Parathyroid adenoma (tissue), 2 donors: ENCODE data around the gene IMPA2.

Source experiments
- H2AFZ ChIP-seq: fragments of 300-600 bp; sonication (generic); one replicate; pipeline ENCODE4 v1.7.0; 2017; ENCODE audit warnings: antibody characterized with exemption, mild to moderate bottlenecking
- H3K27ac ChIP-seq: fragments of 300-600 bp; sonication (generic); one replicate; pipeline ENCODE4 v1.7.0; 2017
- H3K27me3 ChIP-seq: fragments of 300-600 bp; sonication (generic); one replicate; pipeline ENCODE4 v1.7.0; 2017; ENCODE audit warnings: low read length; ENCODE audit not compliant: control insufficient read depth, insufficient read depth
- H3K36me3 ChIP-seq: fragments of 300-600 bp; sonication (generic); one replicate; pipeline ENCODE4 v1.7.0; 2017; ENCODE audit warnings: low read length; ENCODE audit not compliant: control insufficient read depth, insufficient read depth
- H3K4me1 ChIP-seq: fragments of 300-600 bp; sonication (generic); one replicate; pipeline ENCODE4 v1.7.0; 2017; ENCODE audit warnings: control low read depth
- H3K4me2 ChIP-seq: fragments of 300-600 bp; sonication (generic); one replicate; pipeline ENCODE4 v1.7.0; 2017; ENCODE audit warnings: low read length
- H3K4me3 ChIP-seq: fragments of 300-600 bp; sonication (generic); one replicate; pipeline ENCODE4 v1.7.0; 2017; ENCODE audit warnings: low read depth, low read length
- H3K79me2 ChIP-seq: fragments of 300-600 bp; sonication (generic); one replicate; pipeline ENCODE4 v1.7.0; 2017; ENCODE audit warnings: control low read depth
- H3K9ac ChIP-seq: fragments of 300-600 bp; sonication (generic); one replicate; pipeline ENCODE4 v1.7.0; 2017; ENCODE audit warnings: mild to moderate bottlenecking
- H3K9me3 ChIP-seq: fragments of 300-600 bp; sonication (generic); one replicate; pipeline ENCODE4 v1.7.0; 2017; ENCODE audit warnings: low read length; ENCODE audit not compliant: control insufficient read depth
- TF ChIP-seq, protein P1 (sequence below): fragments of 300-600 bp; sonication (generic); IDR thresholded peaks from one replicate; pipeline ENCODE4 v1.7.0; 2017; ENCODE audit warnings: antibody characterized with exemption, mild to moderate bottlenecking
- donor health status: primary hyperparathyroidism.

The IMPA2 gene

DNA sequence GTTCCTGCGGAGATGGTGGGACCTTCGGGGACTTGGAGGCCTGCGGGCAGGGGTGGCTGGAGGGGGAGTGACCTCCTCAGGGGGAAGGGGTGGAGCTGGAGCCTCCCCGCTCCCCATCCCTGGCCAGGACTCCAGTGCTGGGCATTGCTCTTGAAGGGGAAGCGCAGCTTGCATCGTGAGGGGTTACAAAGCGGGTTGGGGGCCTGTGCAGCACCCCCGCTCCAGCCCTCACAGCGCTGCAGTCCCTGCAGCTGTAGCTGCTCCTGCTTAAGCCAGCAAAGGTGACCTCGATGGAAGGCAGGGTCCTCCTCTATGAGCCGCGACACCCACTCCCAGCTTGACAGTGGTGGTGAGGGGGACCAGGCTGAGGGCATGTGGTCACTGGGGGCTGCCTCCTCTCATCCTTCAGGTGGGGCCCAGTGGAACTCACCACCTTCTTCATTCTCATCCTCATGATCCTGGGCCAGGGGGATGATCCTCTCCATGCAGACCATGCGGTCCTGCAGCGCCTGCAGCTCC is 75.6 kb downstream of the IMPA2 start:
- no peaks in the 10 kb centered on the region for H3K79me2 ChIP-seq
- no peak overlapping the region for H3K4me3 ChIP-seq
- no peak overlapping the region for H3K27ac ChIP-seq
- no peaks in the 10 kb centered on the region for H3K27me3 ChIP-seq
- no peak overlapping the region for H2AFZ ChIP-seq
- TF ChIP-seq, protein P1, sequence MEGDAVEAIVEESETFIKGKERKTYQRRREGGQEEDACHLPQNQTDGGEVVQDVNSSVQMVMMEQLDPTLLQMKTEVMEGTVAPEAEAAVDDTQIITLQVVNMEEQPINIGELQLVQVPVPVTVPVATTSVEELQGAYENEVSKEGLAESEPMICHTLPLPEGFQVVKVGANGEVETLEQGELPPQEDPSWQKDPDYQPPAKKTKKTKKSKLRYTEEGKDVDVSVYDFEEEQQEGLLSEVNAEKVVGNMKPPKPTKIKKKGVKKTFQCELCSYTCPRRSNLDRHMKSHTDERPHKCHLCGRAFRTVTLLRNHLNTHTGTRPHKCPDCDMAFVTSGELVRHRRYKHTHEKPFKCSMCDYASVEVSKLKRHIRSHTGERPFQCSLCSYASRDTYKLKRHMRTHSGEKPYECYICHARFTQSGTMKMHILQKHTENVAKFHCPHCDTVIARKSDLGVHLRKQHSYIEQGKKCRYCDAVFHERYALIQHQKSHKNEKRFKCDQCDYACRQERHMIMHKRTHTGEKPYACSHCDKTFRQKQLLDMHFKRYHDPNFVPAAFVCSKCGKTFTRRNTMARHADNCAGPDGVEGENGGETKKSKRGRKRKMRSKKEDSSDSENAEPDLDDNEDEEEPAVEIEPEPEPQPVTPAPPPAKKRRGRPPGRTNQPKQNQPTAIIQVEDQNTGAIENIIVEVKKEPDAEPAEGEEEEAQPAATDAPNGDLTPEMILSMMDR: no peak
- H3K36me3 ChIP-seq: no peaks in the 10 kb centered on the region
- H3K9me3 ChIP-seq: no peaks in the 10 kb centered on the region
- no peak overlapping the region for H3K9ac ChIP-seq
- no peaks in the 10 kb centered on the region for H3K4me1 ChIP-seq
- no peak overlapping the region for H3K4me2 ChIP-seq

DNA sequence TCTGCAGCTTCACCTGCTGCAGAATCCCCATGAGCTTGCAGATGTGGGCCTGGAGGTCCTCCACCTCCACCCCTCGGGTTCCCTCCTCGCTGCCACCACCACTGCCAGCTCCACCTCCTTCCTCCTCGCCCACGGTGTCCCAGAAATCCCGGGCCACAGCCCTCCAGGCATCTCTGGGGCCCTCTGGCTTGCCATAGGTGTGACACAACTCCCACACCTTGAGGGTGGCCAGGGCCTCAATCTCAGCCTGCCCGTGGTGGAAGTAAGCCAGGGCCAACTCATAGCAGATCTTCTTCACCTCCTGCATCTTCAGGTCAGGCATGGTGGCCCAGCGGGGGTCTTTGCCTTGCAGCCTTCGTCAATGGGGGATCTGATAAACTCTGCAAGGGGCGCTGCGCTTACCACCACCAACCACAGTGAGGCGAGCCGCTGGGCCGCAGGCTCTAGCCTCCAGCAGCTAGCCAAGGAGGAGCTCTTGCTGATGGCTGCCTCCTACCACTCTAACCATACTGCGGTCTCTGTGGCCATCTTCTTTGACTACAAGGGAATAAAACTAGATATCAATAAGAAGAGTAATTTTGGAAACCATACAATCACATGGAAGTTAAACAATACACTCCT is 76.2 kb downstream of the IMPA2 start:
- Histone ChIP-seq H3K79me2 (no peaks in the 10 kb centered on the region), H3K4me1 (no peaks in the 10 kb centered on the region), H3K4me3 (no peak overlapping the region)

DNA sequence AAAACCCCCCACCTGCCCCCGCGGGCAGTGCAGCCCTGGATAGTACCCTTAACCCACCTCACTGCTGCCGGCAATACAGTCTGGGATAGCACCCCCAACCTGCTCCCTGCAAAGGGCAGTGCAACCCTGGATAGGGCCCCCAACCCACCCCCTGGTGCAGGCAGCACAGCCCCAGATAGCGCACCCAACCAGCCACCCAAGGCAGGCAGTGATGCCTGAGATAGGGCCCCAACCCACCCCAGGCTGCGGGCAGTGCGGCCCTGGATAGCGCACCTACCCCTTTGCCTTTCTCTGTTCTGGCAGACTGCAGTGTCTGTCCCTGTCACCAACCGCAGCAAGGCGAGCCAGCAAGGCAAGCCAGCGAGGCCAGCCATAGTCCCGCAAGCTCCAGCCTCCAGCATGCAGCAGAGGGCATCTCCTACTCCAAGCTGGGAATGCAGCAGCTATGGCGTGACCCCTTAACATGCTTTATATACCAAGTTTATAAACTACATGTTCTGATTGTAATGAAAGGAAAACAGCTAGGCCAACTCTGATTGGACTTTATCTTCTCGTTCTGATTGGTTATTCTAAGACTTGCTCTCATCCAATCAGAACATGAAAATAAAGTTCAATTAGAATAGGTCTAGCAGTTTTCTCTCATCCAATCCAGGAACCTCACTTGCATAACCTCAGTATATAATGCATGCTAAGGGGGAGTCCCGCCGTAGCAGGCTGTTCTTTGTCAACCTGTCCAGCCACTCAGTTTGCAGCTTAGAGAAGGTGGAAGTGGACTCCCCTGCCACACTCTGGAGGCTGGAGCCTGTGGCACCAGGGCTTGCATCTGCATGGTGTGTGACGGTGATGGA is 78.3 kb downstream of the IMPA2 start:
- TF ChIP-seq, protein P1: no peak
- H3K9ac ChIP-seq: no peak overlapping the region

More for the DNA sequence above, 76.2 kb downstream of the IMPA2 start:
- no peak overlapping the region for H2AFZ ChIP-seq
- H3K9ac ChIP-seq: no peak overlapping the region
- no peaks in the 10 kb centered on the region for H3K9me3 ChIP-seq
- TF ChIP-seq, protein P1: no peak
- H3K27ac ChIP-seq: no peak overlapping the region
- no peak overlapping the region for H3K4me2 ChIP-seq
- H3K36me3 ChIP-seq: no peaks in the 10 kb centered on the region
- no peaks in the 10 kb centered on the region for H3K27me3 ChIP-seq

DNA sequence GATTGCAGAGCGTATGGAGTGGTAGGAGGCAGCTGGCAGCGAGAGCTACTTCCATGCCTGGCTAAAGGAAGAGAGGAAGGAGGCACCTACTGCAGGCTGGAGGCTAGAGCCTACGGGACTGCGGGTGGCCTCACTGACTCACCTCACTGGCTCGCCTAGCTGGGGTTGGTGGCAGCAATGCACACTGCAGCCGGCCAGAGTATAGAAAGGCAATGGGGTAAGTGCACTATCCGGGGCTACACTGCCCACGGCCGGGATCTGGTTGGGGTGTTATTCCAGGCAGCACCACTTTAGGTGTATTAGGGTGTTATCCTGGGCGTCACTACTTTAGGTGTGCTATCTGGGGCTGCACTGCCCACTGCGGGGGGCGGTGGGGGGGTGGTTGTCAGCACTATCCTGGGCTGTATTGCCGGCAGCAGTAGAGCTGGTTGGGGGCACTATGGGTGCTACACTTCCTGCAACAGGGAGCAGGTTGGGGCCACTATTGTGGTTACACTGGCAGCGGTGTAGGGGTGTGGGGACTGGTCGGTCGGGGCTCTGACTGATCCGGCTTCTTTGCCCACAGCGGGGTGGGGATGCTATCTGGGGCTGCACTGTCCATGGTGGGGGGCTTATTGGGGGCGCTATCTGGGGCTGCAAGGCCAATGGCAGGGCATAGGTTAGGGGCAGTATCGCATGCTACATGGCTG is 79.0 kb downstream of the IMPA2 start:
- no peak overlapping the region for H2AFZ ChIP-seq
- H3K27ac ChIP-seq: no peak overlapping the region
- no peak overlapping the region for H3K4me2 ChIP-seq
- no peaks in the 10 kb centered on the region for H3K79me2 ChIP-seq
- no peak overlapping the region for H3K9ac ChIP-seq
- H3K4me1 ChIP-seq: no peaks in the 10 kb centered on the region
- no peak overlapping the region for H3K4me3 ChIP-seq
- no peaks in the 10 kb centered on the region for H3K36me3 ChIP-seq
- H3K27me3 ChIP-seq: no peaks in the 10 kb centered on the region
- H3K9me3 ChIP-seq: no peaks in the 10 kb centered on the region
- TF ChIP-seq, protein P1: no peak

More for the DNA sequence above, 78.3 kb downstream of the IMPA2 start:
- H3K36me3 ChIP-seq: no peaks in the 10 kb centered on the region
- no peak overlapping the region for H3K27ac ChIP-seq
- H3K4me3 ChIP-seq: no peak overlapping the region
- no peaks in the 10 kb centered on the region for H3K79me2 ChIP-seq
- no peak overlapping the region for H3K4me2 ChIP-seq
- no peaks in the 10 kb centered on the region for H3K4me1 ChIP-seq
- H3K9me3 ChIP-seq: no peaks in the 10 kb centered on the region
- no peaks in the 10 kb centered on the region for H3K27me3 ChIP-seq
- H2AFZ ChIP-seq: no peak overlapping the region
